BLaER1 (cell line): Measurements from ENCODE around the gene PRXL2A.
"Not testable (repeated sequence)": the region's sequence is repeated elsewhere in the genome, so short reads cannot be mapped to it uniquely, and the experiment has no call there.

Experiments
- H3K27ac ChIP-seq: shearing (Covaris generic); formaldehyde crosslinking; 2 replicates; pipeline ENCODE4 v1.8.1; 2022
- H3K27me3 ChIP-seq: shearing (Covaris generic); formaldehyde crosslinking; 2 replicates; pipeline ENCODE4 v1.8.1; 2022
- H3K36me3 ChIP-seq: shearing (Covaris generic); formaldehyde crosslinking; 2 replicates; pipeline ENCODE4 v1.8.1; 2022
- H3K4me1 ChIP-seq: shearing (Covaris generic); formaldehyde crosslinking; 2 replicates; pipeline ENCODE4 v1.8.1; 2022
- H3K4me2 ChIP-seq: shearing (Covaris generic); formaldehyde crosslinking; 2 replicates; pipeline ENCODE4 v1.8.1; 2022
- H3K4me3 ChIP-seq: shearing (Covaris generic); formaldehyde crosslinking; 2 replicates; pipeline ENCODE4 v1.8.1; 2022
- H3K9ac ChIP-seq: shearing (Covaris generic); formaldehyde crosslinking; 2 replicates; pipeline ENCODE4 v1.8.1; 2022
- H3K9me3 ChIP-seq: shearing (Covaris generic); formaldehyde crosslinking; 2 replicates; pipeline ENCODE4 v1.8.1; 2022
- H4K20me1 ChIP-seq: shearing (Covaris generic); formaldehyde crosslinking; 2 replicates; pipeline ENCODE4 v1.8.1; 2022
- Cebpa-rat ChIP-seq: shearing (Covaris generic); IDR thresholded peaks from 2 replicates; pipeline ENCODE4 v1.8.1; 2022

PRXL2A gene

GRCh38 chr10:80473096-80473657 lies 64.8 kb downstream of the PRXL2A start:
- peak overlapping the region; percentile 62 for H3K27ac ChIP-seq
- no peaks in the 10 kb centered on the region for H3K27me3 ChIP-seq
- no peak for TF ChIP-seq Cebpa-rat
- H3K9ac ChIP-seq, result peak overlapping the region; percentile 53; the same call in 1 of the 2 replicates
- no peak overlapping the region for H3K4me3 ChIP-seq
- H3K4me2 ChIP-seq, result peak overlapping the region; percentile 96
- peaks cover 69% of the 10 kb centered on the region for H3K4me1 ChIP-seq
- peaks cover 89% of the 10 kb centered on the region for H4K20me1 ChIP-seq
- H3K36me3 ChIP-seq, result peaks cover 90% of the 10 kb centered on the region
- peaks cover 31% of the 10 kb centered on the region for H3K9me3 ChIP-seq

- peaks cover 62% of the 10 kb centered on the region for H3K4me1 ChIP-seq
- no peak for TF ChIP-seq Cebpa-rat
- 0 out of 2 replicates have a peak overlapping the region, but pooled peaks have one; percentile 31 for H3K4me3 ChIP-seq
- peak overlapping the region; percentile 45; the same call in 1 of the 2 replicates for H3K9ac ChIP-seq
- no peaks in the 10 kb centered on the region for H3K27me3 ChIP-seq
- peak overlapping the region; percentile 96 for H3K4me2 ChIP-seq
- H3K36me3 ChIP-seq, result peaks cover 96% of the 10 kb centered on the region
- H4K20me1 ChIP-seq, result peaks cover 97% of the 10 kb centered on the region
- H3K9me3 ChIP-seq, result peaks cover 37% of the 10 kb centered on the region
- peak overlapping the region; percentile 62 for H3K27ac ChIP-seq
These were observed 65.6 kb downstream of the PRXL2A start for GRCh38 chr10:80473692-80474596.

- H3K36me3 ChIP-seq, result peaks cover 92% of the 10 kb centered on the region
- no peaks in the 10 kb centered on the region for H3K27me3 ChIP-seq
- H3K9ac ChIP-seq, result 0 out of 2 replicates have a peak overlapping the region, but pooled peaks have one; percentile 45
- no peak for TF ChIP-seq Cebpa-rat
- H3K4me1 ChIP-seq, result peaks cover 56% of the 10 kb centered on the region
- H3K4me3 ChIP-seq, result no peak overlapping the region
- peak overlapping the region; percentile 62 for H3K27ac ChIP-seq
- H3K4me2 ChIP-seq, result peak overlapping the region; percentile 96
- H4K20me1 ChIP-seq, result peaks cover 92% of the 10 kb centered on the region
- H3K9me3 ChIP-seq, result peaks cover 37% of the 10 kb centered on the region
These were observed 66.2 kb downstream of the PRXL2A start for GRCh38 chr10:80474597-80474910.

GRCh38 chr10:80474941-80475340 lies 66.6 kb downstream of the PRXL2A start:
- Histone ChIP-seq H3K27ac (0 out of 2 replicates have a peak overlapping the region, but pooled peaks have one; percentile 62), H3K27me3 (no peaks in the 10 kb centered on the region), H3K36me3 (peaks cover 88% of the 10 kb centered on the region), H3K9ac (0 out of 2 replicates have a peak overlapping the region, but pooled peaks have one; percentile 45), H3K9me3 (peaks cover 37% of the 10 kb centered on the region), H3K4me3 (no peak overlapping the region), H3K4me2 (peak overlapping the region; percentile 96; the same call in 1 of the 2 replicates), H3K4me1 (peaks cover 52% of the 10 kb centered on the region), H4K20me1 (peaks cover 89% of the 10 kb centered on the region)
- TF ChIP-seq Cebpa-rat, result no peak

- Histone ChIP-seq H4K20me1 (peaks cover 88% of the 10 kb centered on the region), H3K36me3 (peaks cover 85% of the 10 kb centered on the region), H3K9me3 (peaks cover 37% of the 10 kb centered on the region), H3K4me1 (peaks cover 45% of the 10 kb centered on the region)
- H3K4me3 ChIP-seq, H3K4me2 ChIP-seq, H3K9ac ChIP-seq, H3K27ac ChIP-seq, H3K27me3 ChIP-seq: not testable (repeated sequence)
These were observed 67.3 kb downstream of the PRXL2A start for GRCh38 chr10:80475641-80476040.

GRCh38 chr10:80476685-80477084 lies 68.3 kb downstream of the PRXL2A start:
- Histone ChIP-seq H3K27ac (no peak overlapping the region), H3K9ac (no peak overlapping the region), H3K27me3 (no peaks in the 10 kb centered on the region), H4K20me1 (peaks cover 88% of the 10 kb centered on the region), H3K4me2 (no peak overlapping the region), H3K36me3 (peaks cover 83% of the 10 kb centered on the region), H3K9me3 (peaks cover 37% of the 10 kb centered on the region), H3K4me3 (no peak overlapping the region), H3K4me1 (peaks cover 43% of the 10 kb centered on the region)
- no peak for TF ChIP-seq Cebpa-rat

GRCh38 chr10:80477813-80478212 lies 69.5 kb downstream of the PRXL2A start:
- TF ChIP-seq Cebpa-rat, result no peak
- peaks cover 37% of the 10 kb centered on the region for H3K9me3 ChIP-seq
- no peak overlapping the region for H3K27ac ChIP-seq
- H3K9ac ChIP-seq, result no peak overlapping the region
- H3K4me2 ChIP-seq, result no peak overlapping the region
- H3K36me3 ChIP-seq, result peaks cover 82% of the 10 kb centered on the region
- peaks cover 88% of the 10 kb centered on the region for H4K20me1 ChIP-seq
- no peaks in the 10 kb centered on the region for H3K27me3 ChIP-seq
- peaks cover 43% of the 10 kb centered on the region for H3K4me1 ChIP-seq
- H3K4me3 ChIP-seq, result 0 out of 2 replicates have a peak overlapping the region, but pooled peaks have one; percentile 27

GRCh38 chr10:80480373-80480772 lies 72.0 kb downstream of the PRXL2A start:
- Histone ChIP-seq H3K36me3 (peaks cover 70% of the 10 kb centered on the region), H3K9me3 (peaks cover 34% of the 10 kb centered on the region), H3K4me1 (peaks cover 45% of the 10 kb centered on the region), H4K20me1 (peaks cover 88% of the 10 kb centered on the region)
- H3K27me3 ChIP-seq, H3K9ac ChIP-seq, H3K27ac ChIP-seq, H3K4me2 ChIP-seq, H3K4me3 ChIP-seq: not testable (repeated sequence)

GRCh38 chr10:80480852-80481251 lies 72.5 kb downstream of the PRXL2A start:
- no peak overlapping the region for H3K9ac ChIP-seq
- peaks cover 88% of the 10 kb centered on the region for H4K20me1 ChIP-seq
- peaks cover 50% of the 10 kb centered on the region for H3K4me1 ChIP-seq
- H3K4me3 ChIP-seq, result no peak overlapping the region
- peaks cover 29% of the 10 kb centered on the region for H3K9me3 ChIP-seq
- no peaks in the 10 kb centered on the region for H3K27me3 ChIP-seq
- TF ChIP-seq Cebpa-rat, result no peak
- no peak overlapping the region for H3K4me2 ChIP-seq
- peaks cover 65% of the 10 kb centered on the region for H3K36me3 ChIP-seq
- no peak overlapping the region for H3K27ac ChIP-seq

- Histone ChIP-seq H3K9me3 (no peaks in the 10 kb centered on the region), H3K27ac (peak overlapping the region; percentile 51), H3K4me1 (peaks cover 84% of the 10 kb centered on the region), H3K4me3 (no peak overlapping the region), H4K20me1 (peaks cover 92% of the 10 kb centered on the region), H3K27me3 (no peaks in the 10 kb centered on the region), H3K9ac (no peak overlapping the region; the same call in 1 of the 2 replicates), H3K36me3 (peaks cover 50% of the 10 kb centered on the region), H3K4me2 (peak overlapping the region; percentile 76)
- no peak for TF ChIP-seq Cebpa-rat
These were observed 75.9 kb downstream of the PRXL2A start for GRCh38 chr10:80484243-80484642.
